K562 (cell line): Measurements from ENCODE around the gene KIF5A. TPM values are rescaled to one million over a fixed set of nuclear protein-coding genes. Genes with fewer than 3 reads are reported as not detected.
A peak's percentile ranks its signal among the peaks of the same experiment; 100 is the strongest.

Experiments used
- BRCA1 ChIP-seq, 2 experiments: fragments of 450-650 bp in 1 of 2; sonication (generic) in 1 of 2; formaldehyde crosslinking in 1 of 2; IDR thresholded peaks; 2 replicates each; pipeline versions ENCODE4 v1.5.0 to v1.6.1; 2017 to 2020; ENCODE audit warnings: mild to moderate bottlenecking in 1 of 2, missing genetic modification reagents in 1 of 2
- ELK1 ChIP-seq: sonication (generic); formaldehyde crosslinking; IDR thresholded peaks from 2 replicates; pipeline ENCODE4 v1.8.1; 2022; ENCODE audit warnings: missing genetic modification reagents
- PHB2 ChIP-seq: fragments of 450-650 bp; IDR thresholded peaks from 2 replicates; pipeline ENCODE4 v1.6.1; 2017; ENCODE audit warnings: low read depth
- PKNOX1 ChIP-seq: fragments of 450-650 bp; IDR thresholded peaks from 2 replicates; pipeline ENCODE4 v1.6.1; 2016
- RBM15 ChIP-seq: fragments of 200-400 bp; formaldehyde crosslinking; IDR thresholded peaks from 2 replicates; pipeline ENCODE4 v1.6.1; 2018; ENCODE audit warnings: mild to moderate bottlenecking, low read length, moderate library complexity; ENCODE audit not compliant: insufficient read depth
- RBM25 ChIP-seq: fragments of 200-400 bp; formaldehyde crosslinking; IDR thresholded peaks from 2 replicates; pipeline ENCODE4 v1.6.1; 2018; ENCODE audit warnings: low read length, low read depth, moderate library complexity; ENCODE audit not compliant: severe bottlenecking
- RFX5 ChIP-seq: IDR thresholded peaks from 2 replicates; pipeline ENCODE4 v1.6.1; 2011; ENCODE audit warnings: low read depth, mild to moderate bottlenecking, improper control_type of control experiment, low read length
- SMARCA4 ChIP-seq: fragments of 450-650 bp; IDR thresholded peaks from 2 replicates; pipeline ENCODE4 v1.6.1; 2016
- SMARCB1 ChIP-seq: IDR thresholded peaks from 2 replicates; pipeline ENCODE4 v1.6.1; 2011; ENCODE audit warnings: improper control_type of control experiment, low read depth; ENCODE audit not compliant: insufficient read length
- U2AF1 ChIP-seq: fragments of 200-400 bp; formaldehyde crosslinking; optimal IDR thresholded peaks from 2 replicates; pipeline ENCODE3; 2017; ENCODE audit warnings: mild to moderate bottlenecking, low read depth, low read length, moderate library complexity
- YBX1 ChIP-seq: fragments of 450-650 bp; IDR thresholded peaks from 2 replicates; pipeline ENCODE4 v1.7.1; 2016; ENCODE audit warnings: mild to moderate bottlenecking
- ZNF140 ChIP-seq: fragments of 250-450 bp; sonication (Bioruptor Pico); IDR thresholded peaks from 2 replicates; pipeline ENCODE4 v1.8.0; 2021; ENCODE audit warnings: moderate library complexity, mild to moderate bottlenecking, inconsistent platforms
- ZNF143 ChIP-seq: sonication (generic); formaldehyde crosslinking; IDR thresholded peaks from 2 replicates; pipeline ENCODE4 v1.9.0; 2022; ENCODE audit warnings: mild to moderate bottlenecking, missing genetic modification reagents
- ZNF318 ChIP-seq, 2 experiments: fragments of 450-650 bp; IDR thresholded peaks; 2 replicates each; pipeline ENCODE4 v1.6.1; 2016; ENCODE audit warnings: mild to moderate bottlenecking in 2 of 2, borderline replicate concordance in 1 of 2, low read depth in 1 of 2, moderate library complexity in 1 of 2
- ZNF445 ChIP-seq: fragments of 250-450 bp; sonication (Bioruptor Pico); IDR thresholded peaks from 2 replicates; pipeline ENCODE4 v1.4.0; 2020; ENCODE audit warnings: low read depth, mild to moderate bottlenecking, moderate library complexity
- ZNF561 ChIP-seq: fragments of 450-650 bp; formaldehyde crosslinking; conservative IDR thresholded peaks from 2 replicates; pipeline ENCODE4 v1.4.0; 2020; ENCODE audit warnings: mild to moderate bottlenecking, moderate library complexity
- polyA plus RNA-seq, 8 experiments: library from polyadenylated mRNA; depleted of rRNA in 4 of 8; stranded (reverse) in 5 of 8; unstranded in 3 of 8; fragments of >200 nt; fragmentation: Nextera tagmentation in 2 of 8; fragmentation: Illumina TruSeq in 1 of 8; extraction: Ambion mirVana in 2 of 8; extraction: Trizol in 1 of 8; gene quantifications; 2 replicates each; pipeline versions ENCODE4 v1.2.1 to v1.2.3, GENCODE V29; 2011 to 2014; ENCODE audit warnings: inconsistent platforms in 1 of 8, missing spikeins in 1 of 8
- total RNA-seq, 7 experiments: library from RNA; depleted of rRNA in 6 of 7; stranded (reverse); fragments of >200 nt in 6 of 7; fragmentation: Illumina TruSeq in 2 of 7; extraction: Trizol in 2 of 7; gene quantifications; 2 replicates each; pipeline versions ENCODE4 v1.2.1 to v1.2.3, GENCODE V29; 2011 to 2021; ENCODE audit warnings: low replicate concordance in 1 of 7

KIF5A gene
- total and polyA plus RNA-seq, 9 of the 15 experiments (the other 6 are each of a cell fraction or from before 2014, with no cell fraction given): 3.4 to 17.7 (median 8.0) TPM

- TF ChIP-seq ELK1 (CRISPR knock-in tag) (no peak), YBX1 (no peak), SMARCB1 (no peak), ZNF143 (CRISPR knock-in tag) (no peak), RFX5 (no peak), PHB2 (no peak), ZNF445 (CRISPR knock-in tag) (no peak), PKNOX1 (peak; percentile 94), ZNF318 (IDR thresholded peaks at IDR 0.05; ENCODE audit: borderline replicate concordance in 1 of 2, low read depth in 1 of 2) (no peak), RBM15 (no peak), ZNF561 (0 out of 2 replicates have a peak, but pooled peaks have one; percentile 46), RBM25 (peak; percentile 68), SMARCA4 (no peak), BRCA1 (IDR thresholded peaks at IDR 0.05) (no peak), BRCA1 (CRISPR knock-in tag; IDR thresholded peaks at IDR 0.05) (0 out of 2 replicates have a peak, but pooled peaks have one; percentile 62), U2AF1 (no peak), ZNF140 (no peak)
Measured at GRCh38 chr12:57520053-57520818, 29.6 kb upstream of the KIF5A start, which contains the start of gene DDIT3 (continued).
